GM18507 (cell line): ENCODE measurements around the gene RBBP8.
"Not testable (repeated sequence)": the region's sequence is repeated elsewhere in the genome, so short reads cannot be mapped to it uniquely, and the experiment has no call there.

Source experiments
- DNase-seq: peaks from one replicate; pipeline ENCODE4 v3.0.0; 2011; ENCODE audit warnings: low read depth; ENCODE audit not compliant: insufficient read length; ENCODE audit errors: extremely low spot score
- FAIRE-seq: peaks from 2 replicates; lab custom pipeline; 2011; peaks lifted over from hg19 to GRCh38; lab: Jason Lieb, UNC

The RBBP8 gene

GRCh38 chr18:22933206-22933965 is at the start of gene RBBP8:
Gene RBBP8 (plus strand): TSS chr18:22933328. CDS start chr18:22936852, 3,524 bp downstream.
- peak; percentile 68 for DNase-seq
- peak; percentile 67 for FAIRE-seq

DNA sequence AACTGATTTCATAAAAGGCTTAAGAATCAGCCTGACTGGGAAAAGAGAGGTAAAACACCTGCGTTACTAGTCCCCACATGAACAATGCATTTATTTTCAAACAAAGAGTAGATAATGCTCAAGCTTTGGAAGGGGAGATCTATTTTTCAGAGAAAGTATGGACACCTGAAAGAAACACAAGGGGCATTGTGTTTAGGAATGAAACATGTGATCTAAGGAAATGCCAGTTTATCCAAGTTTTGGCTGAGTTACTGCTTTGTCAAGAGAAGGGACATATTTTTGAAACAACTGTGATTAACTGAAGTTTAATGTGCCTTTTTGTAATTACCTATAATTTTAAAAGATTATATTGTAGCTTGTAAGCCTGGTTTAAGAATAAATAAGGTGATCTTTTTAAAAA is 49.3 kb upstream of the RBBP8 start:
- FAIRE-seq (no peak), DNase-seq (no peak)

DNA sequence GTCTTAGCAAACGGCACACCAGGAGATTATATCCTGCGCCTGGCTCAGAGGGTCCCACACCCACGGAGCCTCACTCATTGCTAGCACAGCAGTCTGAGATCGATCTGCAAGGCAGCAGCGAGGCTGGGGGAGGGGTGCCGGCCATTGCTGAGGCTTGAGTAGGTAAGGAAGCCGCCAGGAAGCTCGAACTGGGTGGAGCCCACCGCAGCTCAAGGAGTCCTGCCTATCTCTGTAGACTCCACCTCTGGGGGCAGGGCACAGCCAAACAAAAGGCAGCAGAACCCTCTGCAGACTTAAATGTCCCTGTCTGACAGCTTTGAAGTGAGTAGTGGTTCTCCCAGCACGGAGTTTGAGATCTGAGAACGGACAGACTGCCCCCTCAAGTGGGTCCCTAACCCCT is 47.4 kb upstream of the RBBP8 start:
- not testable (repeated sequence) for FAIRE-seq

GRCh38 chr18:22899421-22899820 is 33.7 kb upstream of the RBBP8 start:
- FAIRE-seq: no peak
- DNase-seq: no peak

More for the DNA sequence above, 47.4 kb upstream of the RBBP8 start:
- not testable (repeated sequence) for DNase-seq

DNA sequence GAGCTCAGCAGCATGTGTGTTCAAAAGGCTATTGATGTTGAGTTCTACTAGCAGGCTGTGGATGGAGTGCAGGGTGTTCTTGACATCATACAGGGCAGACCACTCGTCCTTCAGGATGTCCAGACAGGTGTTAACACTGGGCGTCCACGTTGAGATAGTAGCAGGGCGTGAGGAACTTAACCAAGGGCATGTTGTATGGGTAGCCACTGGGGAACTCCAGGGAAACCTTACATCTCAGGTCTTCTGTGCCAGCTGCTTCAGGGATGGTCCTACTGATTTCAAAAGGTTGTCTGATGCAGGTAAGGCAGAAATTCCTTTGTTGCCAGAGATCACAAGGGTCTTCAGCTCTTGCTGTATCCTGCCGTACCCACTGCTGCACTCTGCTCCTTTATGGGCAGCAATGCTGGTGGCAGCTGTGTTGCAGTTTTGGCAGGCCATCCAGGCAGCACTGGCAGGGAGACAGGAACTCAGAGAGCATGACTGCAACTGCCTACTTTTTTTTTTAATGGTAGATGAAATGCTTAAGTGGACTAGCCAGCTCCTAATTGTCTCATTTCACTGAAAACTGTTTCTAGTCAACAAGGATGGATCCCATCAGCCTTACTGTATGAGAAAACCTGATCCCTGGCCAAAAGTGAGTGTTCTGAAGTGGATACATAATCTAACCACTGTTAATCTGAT is 32.4 kb upstream of the RBBP8 start:
- DNase-seq: no peak
- FAIRE-seq: no peak

- FAIRE-seq (no peak), DNase-seq (no peak)
Measured at GRCh38 chr18:22902093-22902492, 31.0 kb upstream of the RBBP8 start.

DNA sequence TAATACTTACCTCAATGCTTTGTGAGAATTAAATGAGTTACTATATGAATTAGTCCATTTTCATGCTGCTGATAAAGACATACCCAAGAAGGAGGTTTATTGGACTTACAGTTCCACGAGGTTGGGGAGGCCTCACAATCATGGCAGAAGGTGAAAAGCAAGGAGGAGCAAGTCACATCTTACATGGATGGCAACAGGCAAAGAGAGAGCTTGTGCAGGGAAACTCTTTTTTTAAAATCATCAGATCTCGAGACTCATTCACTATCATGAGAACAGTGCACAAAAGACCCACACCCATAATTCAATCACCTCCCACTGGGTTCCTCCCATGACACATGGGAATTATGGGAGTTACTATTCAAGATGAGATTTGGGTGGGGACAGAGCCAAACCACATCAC is 29.9 kb upstream of the RBBP8 start:
- not testable (repeated sequence) for FAIRE-seq, DNase-seq

DNA sequence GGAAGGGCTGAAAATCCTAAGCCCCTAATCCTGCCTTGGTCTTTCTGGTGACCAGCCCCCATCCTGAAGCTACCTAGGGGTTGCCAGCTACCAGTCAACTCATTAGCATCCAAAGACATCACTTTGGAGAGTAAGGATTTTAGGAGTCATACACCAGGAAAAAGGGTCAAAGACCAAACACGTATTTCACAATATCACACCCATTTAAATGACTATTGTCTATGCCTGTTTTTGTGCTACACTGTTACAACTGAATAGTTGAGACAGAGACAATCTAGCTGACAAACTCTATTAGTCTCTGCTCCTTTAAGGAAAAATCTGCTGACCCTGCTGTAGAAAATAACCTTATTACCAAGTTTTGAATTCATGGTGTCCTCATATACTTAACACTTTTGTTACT is 21.0 kb upstream of the RBBP8 start:
- DNase-seq (no peak), FAIRE-seq (no peak)

GRCh38 chr18:22912835-22913234 is 20.3 kb upstream of the RBBP8 start:
- DNase-seq (no peak), FAIRE-seq (peak; percentile 12)

- DNase-seq: no peak
- no peak for FAIRE-seq
Measured at GRCh38 chr18:22913861-22914260, 19.3 kb upstream of the RBBP8 start.

DNA sequence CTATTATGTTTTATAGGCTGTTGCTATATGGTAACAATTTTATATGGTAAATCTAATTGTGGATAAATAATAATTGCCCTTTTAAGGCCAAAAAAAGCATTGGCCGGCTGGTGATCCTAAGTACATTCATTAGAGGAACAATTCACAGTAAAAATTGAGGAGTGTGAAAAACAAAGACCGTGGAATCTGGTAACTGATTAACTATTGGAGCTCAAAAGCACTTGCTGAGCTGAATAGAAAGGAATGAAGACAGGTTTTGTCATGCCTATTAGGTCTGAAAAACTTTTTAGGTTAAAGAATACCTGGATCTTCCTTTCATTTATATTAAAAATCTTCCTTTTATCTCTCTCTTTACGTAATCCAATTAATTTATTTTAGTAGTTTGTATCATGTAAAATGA is 18.5 kb upstream of the RBBP8 start:
- FAIRE-seq: no peak

DNA sequence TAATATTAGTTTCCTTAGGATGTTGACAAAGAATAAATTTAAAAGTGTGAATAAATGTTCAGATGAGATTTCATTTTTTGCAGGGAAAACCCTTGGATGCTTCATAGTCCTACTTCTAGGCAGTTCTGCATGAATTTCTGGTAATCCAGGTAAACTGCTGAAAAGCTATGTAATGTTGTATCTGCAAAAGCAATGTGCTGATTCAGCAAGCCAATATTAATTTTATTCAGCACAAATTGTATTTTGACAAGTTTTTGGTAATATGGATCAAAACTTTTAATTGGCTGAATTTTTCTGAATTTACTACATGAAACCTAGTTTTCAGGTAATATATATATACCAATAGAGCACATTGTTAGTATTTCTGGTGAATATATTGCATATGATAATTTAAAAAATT is 17.8 kb upstream of the RBBP8 start:
- FAIRE-seq: no peak

More for the DNA sequence above, 18.5 kb upstream of the RBBP8 start:
- DNase-seq: no peak

DNA sequence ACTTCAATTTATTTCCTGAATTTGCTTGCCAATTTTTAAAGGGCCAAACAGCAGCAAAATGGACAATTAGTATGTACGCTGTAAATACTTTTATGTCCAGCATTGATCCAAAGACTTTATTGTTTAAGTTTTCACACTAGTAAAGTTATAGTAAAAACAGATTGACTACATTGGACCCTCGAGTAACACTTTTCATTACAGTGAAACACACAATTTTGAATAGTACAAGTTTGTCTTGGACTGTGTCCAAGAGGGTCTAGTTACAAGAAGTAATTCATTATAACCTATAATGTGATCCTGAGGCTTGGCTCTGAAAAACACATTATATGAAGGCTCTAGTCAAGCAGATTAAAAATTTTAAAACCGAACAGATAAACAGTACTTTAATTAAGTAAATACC is 11.4 kb upstream of the RBBP8 start:
- no peak for FAIRE-seq
- DNase-seq: no peak

More for the DNA sequence above, 17.8 kb upstream of the RBBP8 start:
- no peak for DNase-seq

- FAIRE-seq (no peak), DNase-seq (no peak)
Measured at GRCh38 chr18:22924589-22924988, 8.5 kb upstream of the RBBP8 start.

DNA sequence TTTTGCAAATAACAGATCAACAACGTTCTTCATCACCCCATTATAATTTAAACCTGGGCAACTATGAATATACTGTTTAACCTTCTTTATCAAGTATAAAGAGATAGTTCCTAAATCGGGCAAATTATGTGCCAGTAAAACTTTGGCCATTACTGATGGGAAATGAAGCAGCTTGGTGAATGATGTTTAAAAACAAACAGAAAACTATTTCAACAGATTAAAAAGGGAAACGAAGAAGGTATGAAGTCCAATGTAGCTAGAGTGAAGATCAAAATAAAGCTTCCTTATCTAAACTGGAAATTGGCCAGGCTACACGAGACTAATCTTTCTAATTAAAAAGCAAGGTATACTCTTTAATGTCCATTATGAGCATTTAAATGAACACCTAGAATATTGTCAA is 6.7 kb upstream of the RBBP8 start:
- DNase-seq (no peak), FAIRE-seq (no peak)

- FAIRE-seq (no peak), DNase-seq (no peak)
Measured at GRCh38 chr18:22928339-22928738, 4.8 kb upstream of the RBBP8 start.

- FAIRE-seq (peak; percentile 90), DNase-seq (peak; percentile 46)
Measured at GRCh38 chr18:22930089-22930713, 2.9 kb upstream of the RBBP8 start.

GRCh38 chr18:22932885-22933205 is 283 bp upstream of the RBBP8 start:
- no peak for DNase-seq
- FAIRE-seq: no peak

DNA sequence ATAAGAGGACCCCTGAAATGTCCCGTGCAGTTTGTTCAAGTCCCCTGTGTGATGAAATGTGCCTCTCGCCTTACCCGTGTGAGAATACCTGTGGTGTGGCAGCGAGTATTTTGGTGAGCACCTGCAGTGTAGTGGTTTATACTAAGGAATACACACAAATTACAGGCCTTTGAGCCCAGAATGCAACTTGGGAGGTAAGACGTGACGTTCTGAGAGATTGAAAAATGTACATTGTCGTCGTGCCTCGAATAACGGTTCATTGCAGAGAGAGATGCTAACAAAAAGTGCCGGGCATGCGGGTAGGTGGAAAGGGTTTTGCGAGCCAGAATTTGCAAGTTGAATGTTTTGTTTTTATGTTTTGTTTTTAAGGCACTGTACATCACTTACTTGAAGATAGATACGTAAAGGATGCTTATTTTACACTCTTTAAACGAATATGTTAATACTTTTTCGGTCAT is 867 bp downstream of the RBBP8 start:
- FAIRE-seq: peak; percentile 24
- DNase-seq: no peak

DNA sequence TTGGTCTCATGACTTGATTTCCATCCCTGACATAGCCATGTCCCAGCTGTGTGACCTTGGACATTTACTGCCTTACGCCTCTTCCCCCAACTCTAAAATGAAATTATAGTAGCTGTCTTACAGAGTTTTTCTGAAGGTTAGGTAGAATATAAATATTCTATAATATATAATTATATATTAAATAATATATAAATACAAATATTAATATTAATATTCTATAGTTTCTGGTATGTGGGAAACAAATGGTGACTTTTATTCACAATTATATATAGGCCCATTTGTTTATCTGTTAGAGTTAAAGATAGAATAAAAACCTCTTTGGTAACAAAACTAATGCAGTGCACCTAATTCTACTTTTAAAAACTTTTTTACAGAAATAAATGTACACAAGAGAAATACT is 1.7 kb downstream of the RBBP8 start:
- DNase-seq (no peak), FAIRE-seq (no peak)

- no peak for DNase-seq
- no peak for FAIRE-seq
Measured at GRCh38 chr18:22935431-22935830, 2.3 kb downstream of the RBBP8 start.
